Measurements from ENCODE around the gene PTPRN2.
A peak's percentile ranks its signal among the peaks of the same experiment; 100 is the strongest.

Gene PTPRN2

DNA sequence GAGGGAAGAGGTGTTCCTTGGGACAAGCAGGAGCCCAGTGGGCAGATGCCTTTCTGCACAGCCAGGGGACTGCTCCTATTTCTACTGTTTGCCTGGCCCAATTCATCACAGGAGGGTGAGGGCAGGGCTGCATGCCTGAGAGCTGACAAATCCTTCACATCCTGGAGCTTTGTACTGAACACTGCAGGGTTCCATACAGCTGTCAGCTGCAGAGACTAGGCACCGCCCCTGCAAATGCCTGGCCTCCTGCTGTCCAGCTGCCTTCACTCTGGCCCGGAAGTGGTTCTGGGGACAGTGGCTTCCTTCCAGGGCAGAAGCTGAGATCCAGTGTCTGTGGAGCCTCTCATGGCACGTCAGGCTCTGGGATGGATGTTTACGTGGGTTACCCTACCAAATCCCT, 780.1 kb downstream of the PTPRN2 start:
- Histone ChIP-seq H3K27ac (replicated peaks; ENCODE audit: low read length) (peak overlapping the region; percentile 77), H3K36me3 (replicated peaks in 1 of 2; ENCODE audit: control insufficient read depth in 2 of 2, insufficient read depth in 2 of 2, low read length in 2 of 2) (no peaks in the 10 kb centered on the region), H3K4ac (ENCODE audit: low read length) (no peak overlapping the region), H3K23ac (ENCODE audit: low read depth, low read length, poor library complexity) (no peak overlapping the region), H3K9me3 (replicated peaks in 1 of 2; ENCODE audit: control insufficient read depth in 2 of 2, insufficient read depth in 1 of 2, low read depth in 1 of 2, low read length in 2 of 2) (peaks cover 16 to 39% of the 10 kb centered on the region in 2 donors), H2BK120ac (ENCODE audit: low read depth, low read length) (no peak overlapping the region), H2BK5ac (ENCODE audit: low read length) (no peak overlapping the region), H2BK12ac (ENCODE audit: low read length) (no peak overlapping the region), H3K14ac (ENCODE audit: low read length) (peak overlapping the region; percentile 6), H3K79me1 (ENCODE audit: low read depth, low read length) (no peaks in the 10 kb centered on the region), H2AK5ac (ENCODE audit: low read depth, low read length) (peak overlapping the region; percentile 6), H3K4me2 (ENCODE audit: insufficient read depth, low read length, poor library complexity, severe bottlenecking) (no peak overlapping the region), H4K8ac (ENCODE audit: low read depth, low read length) (peak overlapping the region; percentile 6), H3K4me3 (ENCODE audit: low read length in 2 of 2) (no peak overlapping the region), H2BK15ac (ENCODE audit: low read length) (no peak overlapping the region), H3K27me3 (ENCODE audit: control insufficient read depth in 3 of 3, insufficient read depth in 3 of 3, low read depth in 1 of 3, low read length in 3 of 3) (no peaks in the 10 kb centered on the region), H3K9ac (ENCODE audit: low read depth, low read length, poor library complexity) (no peak overlapping the region), H2AFZ (ENCODE audit: low read length) (peak overlapping the region; percentile 47), H4K91ac (ENCODE audit: low read depth, low read length, poor library complexity) (no peak overlapping the region), H3K18ac (ENCODE audit: low read length) (peak overlapping the region; percentile 86), H3K4me1 (ENCODE audit: control insufficient read depth in 2 of 2, insufficient read depth in 1 of 2, low read depth in 1 of 2, low read length in 2 of 2) (peaks cover 15 to 33% of the 10 kb centered on the region in 2 donors)
- no peak for DNase-seq (ENCODE audit: low spot score)
- WGBS, 2 donors (ENCODE audit: extremely low coverage in 2 of 2, insufficient read length in 2 of 2, insufficient replicate concordance in 1 of 2) = no CpG with 5 or more reads among the region's 4 CpGs

DNA sequence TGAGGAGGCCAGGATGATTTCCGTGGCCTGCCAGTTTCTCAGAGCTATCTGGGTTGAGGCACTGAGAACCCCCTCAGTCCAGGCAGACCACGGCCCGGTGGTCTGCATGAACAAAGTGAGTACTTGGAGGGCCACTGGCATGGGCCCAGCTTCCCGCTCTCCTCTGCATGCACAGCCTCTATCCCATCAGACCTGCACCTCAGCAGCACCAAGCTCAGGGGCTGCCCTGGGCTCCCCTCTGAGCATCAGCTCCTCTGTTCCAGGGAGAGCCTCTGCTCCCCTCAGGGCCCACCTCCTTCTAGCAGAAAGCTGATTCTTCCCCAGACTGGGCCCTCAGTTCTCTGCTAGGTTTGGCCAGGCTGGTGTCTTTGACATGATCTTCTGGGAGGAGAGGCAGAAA, 780.9 kb downstream of the PTPRN2 start:
- Histone ChIP-seq H2BK12ac (ENCODE audit: low read length) (no peak overlapping the region), H3K9ac (ENCODE audit: low read depth, low read length, poor library complexity) (no peak overlapping the region), H4K8ac (ENCODE audit: low read depth, low read length) (no peak overlapping the region), H2AFZ (ENCODE audit: low read length) (peak overlapping the region; percentile 47), H2BK5ac (ENCODE audit: low read length) (peak overlapping the region; percentile 35), H2BK15ac (ENCODE audit: low read length) (peak overlapping the region; percentile 3), H3K27me3 (ENCODE audit: control insufficient read depth in 3 of 3, insufficient read depth in 3 of 3, low read depth in 1 of 3, low read length in 3 of 3) (no peaks in the 10 kb centered on the region), H2BK120ac (ENCODE audit: low read depth, low read length) (no peak overlapping the region), H3K4me3 (ENCODE audit: low read length in 2 of 2) (no peak overlapping the region), H3K4me1 (ENCODE audit: control insufficient read depth in 2 of 2, insufficient read depth in 1 of 2, low read depth in 1 of 2, low read length in 2 of 2) (peaks cover 15 to 33% of the 10 kb centered on the region in 2 donors), H3K4ac (ENCODE audit: low read length) (no peak overlapping the region), H3K18ac (ENCODE audit: low read length) (peak overlapping the region; percentile 86), H3K9me3 (replicated peaks in 1 of 2; ENCODE audit: control insufficient read depth in 2 of 2, insufficient read depth in 1 of 2, low read depth in 1 of 2, low read length in 2 of 2) (peaks cover 19 to 42% of the 10 kb centered on the region in 2 donors), H4K91ac (ENCODE audit: low read depth, low read length, poor library complexity) (peak overlapping the region; percentile 4), H3K4me2 (ENCODE audit: insufficient read depth, low read length, poor library complexity, severe bottlenecking) (no peak overlapping the region), H3K27ac (replicated peaks; ENCODE audit: low read length) (peak overlapping the region; percentile 77), H3K23ac (ENCODE audit: low read depth, low read length, poor library complexity) (no peak overlapping the region), H2AK5ac (ENCODE audit: low read depth, low read length) (peak overlapping the region; percentile 6), H3K14ac (ENCODE audit: low read length) (no peak overlapping the region), H3K79me1 (ENCODE audit: low read depth, low read length) (no peaks in the 10 kb centered on the region), H3K36me3 (replicated peaks in 1 of 2; ENCODE audit: control insufficient read depth in 2 of 2, insufficient read depth in 2 of 2, low read length in 2 of 2) (no peaks in the 10 kb centered on the region)
- DNase-seq (ENCODE audit: low spot score) = no peak
- WGBS, 2 donors (ENCODE audit: extremely low coverage in 2 of 2, insufficient read length in 2 of 2, insufficient replicate concordance in 1 of 2) = no CpG with 5 or more reads among the region's 4 CpGs

DNA sequence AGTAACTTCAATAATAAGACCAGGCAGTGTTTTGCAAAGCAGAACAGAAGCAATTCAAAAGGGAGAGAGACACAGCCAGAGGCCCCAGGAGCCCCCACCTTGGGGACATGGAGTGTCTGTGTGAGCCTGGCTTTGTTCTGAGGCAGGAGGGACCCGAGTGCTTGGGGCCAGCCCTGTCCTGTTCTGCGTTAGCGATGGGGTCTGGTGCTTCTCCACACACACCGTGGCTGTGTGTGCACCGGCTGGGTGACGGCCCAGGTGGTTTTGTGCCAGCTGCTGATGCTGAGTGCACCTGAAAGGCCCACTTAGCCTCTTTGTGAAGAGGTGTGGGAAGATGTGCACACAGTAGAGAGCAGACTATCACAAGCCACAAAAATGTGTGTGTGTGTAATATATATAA, 781.9 kb downstream of the PTPRN2 start:
- Histone ChIP-seq H2BK5ac (ENCODE audit: low read length) (no peak overlapping the region), H3K9me3 (replicated peaks in 1 of 2; ENCODE audit: control insufficient read depth in 2 of 2, insufficient read depth in 1 of 2, low read depth in 1 of 2, low read length in 2 of 2) (peaks cover 21 to 38% of the 10 kb centered on the region in 2 donors), H2AK5ac (ENCODE audit: low read depth, low read length) (no peak overlapping the region), H3K18ac (ENCODE audit: low read length) (peak overlapping the region; percentile 84), H2BK15ac (ENCODE audit: low read length) (no peak overlapping the region), H3K27me3 (ENCODE audit: control insufficient read depth in 3 of 3, insufficient read depth in 3 of 3, low read depth in 1 of 3, low read length in 3 of 3) (no peaks in the 10 kb centered on the region), H3K36me3 (replicated peaks in 1 of 2; ENCODE audit: control insufficient read depth in 2 of 2, insufficient read depth in 2 of 2, low read length in 2 of 2) (no peaks in the 10 kb centered on the region), H3K9ac (ENCODE audit: low read depth, low read length, poor library complexity) (no peak overlapping the region), H3K4me2 (ENCODE audit: insufficient read depth, low read length, poor library complexity, severe bottlenecking) (no peak overlapping the region), H3K79me1 (ENCODE audit: low read depth, low read length) (no peaks in the 10 kb centered on the region), H4K91ac (ENCODE audit: low read depth, low read length, poor library complexity) (peak overlapping the region; percentile 22), H4K8ac (ENCODE audit: low read depth, low read length) (no peak overlapping the region), H3K23ac (ENCODE audit: low read depth, low read length, poor library complexity) (no peak overlapping the region), H2AFZ (ENCODE audit: low read length) (peak overlapping the region; percentile 84), H3K4me3 (ENCODE audit: low read length in 2 of 2) (no peak overlapping the region), H2BK120ac (ENCODE audit: low read depth, low read length) (no peak overlapping the region), H3K4ac (ENCODE audit: low read length) (no peak overlapping the region), H2BK12ac (ENCODE audit: low read length) (no peak overlapping the region), H3K27ac (replicated peaks; ENCODE audit: low read length) (peak overlapping the region; percentile 51), H3K14ac (ENCODE audit: low read length) (peak overlapping the region; percentile 59), H3K4me1 (ENCODE audit: control insufficient read depth in 2 of 2, insufficient read depth in 1 of 2, low read depth in 1 of 2, low read length in 2 of 2) (peaks cover 15 to 33% of the 10 kb centered on the region in 2 donors)
- no peak for DNase-seq (ENCODE audit: low spot score)
- WGBS, 2 donors (ENCODE audit: extremely low coverage in 2 of 2, insufficient read length in 2 of 2, insufficient replicate concordance in 1 of 2) = no CpG with 5 or more reads among the region's 6 CpGs

DNA sequence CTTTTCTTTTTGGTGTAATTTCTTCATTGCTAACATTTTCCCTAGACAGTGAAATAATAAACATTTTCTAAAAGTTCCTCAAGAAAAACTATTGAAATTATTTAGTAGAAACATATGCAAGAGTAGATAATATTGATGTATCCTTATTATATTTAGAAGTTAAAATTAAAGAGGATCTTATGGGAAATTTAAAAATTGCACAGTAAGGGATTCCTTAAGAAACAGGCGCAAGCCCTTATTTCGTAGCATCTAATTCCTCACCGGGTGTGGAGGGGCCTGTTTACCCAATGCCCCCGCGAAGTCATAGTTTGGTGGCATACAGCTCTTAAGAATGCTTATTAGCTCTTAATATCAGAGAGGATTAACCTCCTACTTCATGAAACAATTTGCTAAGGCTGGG, 783.7 kb downstream of the PTPRN2 start:
- Histone ChIP-seq H3K4me2 (ENCODE audit: insufficient read depth, low read length, poor library complexity, severe bottlenecking) (no peak overlapping the region), H3K4me1 (ENCODE audit: control insufficient read depth in 2 of 2, insufficient read depth in 1 of 2, low read depth in 1 of 2, low read length in 2 of 2) (peaks cover 15 to 33% of the 10 kb centered on the region in 2 donors), H2BK5ac (ENCODE audit: low read length) (no peak overlapping the region), H3K79me1 (ENCODE audit: low read depth, low read length) (no peaks in the 10 kb centered on the region), H2AK5ac (ENCODE audit: low read depth, low read length) (no peak overlapping the region), H3K9ac (ENCODE audit: low read depth, low read length, poor library complexity) (no peak overlapping the region), H3K18ac (ENCODE audit: low read length) (no peak overlapping the region), H2AFZ (ENCODE audit: low read length) (no peak overlapping the region), H2BK12ac (ENCODE audit: low read length) (no peak overlapping the region), H4K8ac (ENCODE audit: low read depth, low read length) (no peak overlapping the region), H4K91ac (ENCODE audit: low read depth, low read length, poor library complexity) (no peak overlapping the region), H2BK120ac (ENCODE audit: low read depth, low read length) (no peak overlapping the region), H3K9me3 (replicated peaks in 1 of 2; ENCODE audit: control insufficient read depth in 2 of 2, insufficient read depth in 1 of 2, low read depth in 1 of 2, low read length in 2 of 2) (peaks cover 12 to 26% of the 10 kb centered on the region in 2 donors), H3K23ac (ENCODE audit: low read depth, low read length, poor library complexity) (no peak overlapping the region), H3K27me3 (ENCODE audit: control insufficient read depth in 3 of 3, insufficient read depth in 3 of 3, low read depth in 1 of 3, low read length in 3 of 3) (peaks cover 0 to 2% (median 0%) of the 10 kb centered on the region in 3 experiments), H3K36me3 (replicated peaks in 1 of 2; ENCODE audit: control insufficient read depth in 2 of 2, insufficient read depth in 2 of 2, low read length in 2 of 2) (no peaks in the 10 kb centered on the region), H3K27ac (replicated peaks; ENCODE audit: low read length) (no peak overlapping the region), H2BK15ac (ENCODE audit: low read length) (no peak overlapping the region), H3K4ac (ENCODE audit: low read length) (no peak overlapping the region), H3K4me3 (ENCODE audit: low read length in 2 of 2) (no peak overlapping the region), H3K14ac (ENCODE audit: low read length) (no peak overlapping the region)
- DNase-seq (ENCODE audit: low spot score) = no peak
- WGBS, 2 donors (ENCODE audit: extremely low coverage in 2 of 2, insufficient read length in 2 of 2, insufficient replicate concordance in 1 of 2) = no CpG with 5 or more reads among the region's 5 CpGs
